ENCODE measurements around the gene PIGR. TPM values are rescaled to one million over a fixed set of nuclear protein-coding genes. Genes with fewer than 3 reads are reported as not detected.

PIGR gene
- total and polyA plus RNA-seq, 2 of the 8 experiments (the other 6 are each of a cell fraction or from before 2014, with no cell fraction given), result not detected

DNA sequence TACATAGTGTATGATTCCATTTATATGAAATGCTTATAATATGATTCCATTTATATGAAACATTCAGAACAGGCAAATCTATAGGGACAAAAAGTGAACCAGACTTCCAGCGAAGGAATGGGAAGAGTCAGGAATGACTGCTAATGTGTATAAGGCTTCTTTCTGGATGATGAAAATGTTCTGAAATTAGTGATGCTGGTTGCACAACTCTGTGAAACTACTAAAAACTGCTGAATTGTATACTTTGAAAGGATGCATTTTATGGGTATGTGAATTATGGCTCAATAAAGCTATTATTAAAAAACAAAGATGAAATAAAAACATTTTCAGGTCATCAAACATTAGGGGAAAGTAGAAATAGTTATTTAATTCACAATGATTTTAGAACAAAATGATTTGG, 63.1 kb downstream of the PIGR start:
- Histone ChIP-seq H4K5ac (ENCODE audit: insufficient read length, low read depth, low read length) (no peak overlapping the region), H3K79me1 (ENCODE audit: low read depth, low read length) (no peaks in the 10 kb centered on the region), H2BK120ac (replicated peaks; ENCODE audit: low read depth, low read length) (no peak overlapping the region), H3K79me2 (ENCODE audit: control insufficient read depth in 1 of 2, insufficient read depth in 2 of 2, low read length in 2 of 2) (no peaks in the 10 kb centered on the region), H3K4me3 (ENCODE audit: extremely low read depth in 1 of 4, insufficient read depth in 2 of 4, low read depth in 3 of 4, low read length in 4 of 4) (no peak overlapping the region), H3K14ac (ENCODE audit: insufficient read length) (no peak overlapping the region), H3K18ac (ENCODE audit: extremely low read depth, low read length) (no peak overlapping the region), H3K4ac (replicated peaks; ENCODE audit: insufficient read length, low read depth, low read length) (no peak overlapping the region), H2BK15ac (ENCODE audit: low read length) (no peak overlapping the region), H2AFZ (ENCODE audit: low read length) (no peak overlapping the region), H2BK5ac (ENCODE audit: low read depth, low read length) (no peak overlapping the region), H3K4me2 (ENCODE audit: insufficient read depth in 1 of 2, low read depth in 2 of 2, low read length in 2 of 2) (no peak overlapping the region), H3K36me3 (ENCODE audit: control insufficient read depth in 2 of 4, insufficient read depth in 4 of 4, low read length in 3 of 4) (no peaks in the 10 kb centered on the region), H3K9me3 (ENCODE audit: insufficient read depth in 2 of 2, low read depth in 1 of 2, low read length in 1 of 2) (peaks cover 2 to 9% of the 10 kb centered on the region in 2 experiments), H3K56ac (replicated peaks; ENCODE audit: insufficient read length, low read depth, low read length) (no peak overlapping the region), H2BK20ac (ENCODE audit: low read length) (no peak overlapping the region), H3K23me2 (ENCODE audit: low read depth, low read length) (no peaks in the 10 kb centered on the region), H4K8ac (ENCODE audit: extremely low read depth, insufficient read depth, low read length) (no peak overlapping the region), H3K27me3 (replicated peaks in 1 of 4; ENCODE audit: control insufficient read depth in 3 of 4, extremely low read depth in 1 of 4, insufficient read depth in 3 of 4, low read length in 3 of 4) (no peaks in the 10 kb centered on the region), H3K9ac (replicated peaks in 1 of 4; ENCODE audit: extremely low read depth in 1 of 4, low read depth in 3 of 4, low read length in 3 of 4) (no peak overlapping the region), H4K91ac (replicated peaks; ENCODE audit: insufficient read length, low read length) (no peak overlapping the region), H3K4me1 (replicated peaks in 1 of 4; ENCODE audit: control insufficient read depth in 3 of 4, insufficient read depth in 4 of 4, low read length in 3 of 4) (no peaks in the 10 kb centered on the region), H3K27ac (ENCODE audit: low read depth, low read length) (no peak overlapping the region), H4K20me1 (replicated peaks in 1 of 2; ENCODE audit: control insufficient read depth in 1 of 2, insufficient read depth in 2 of 2, low read length in 2 of 2) (no peaks in the 10 kb centered on the region), H2BK12ac (ENCODE audit: low read depth, low read length) (no peak overlapping the region), H3K23ac (ENCODE audit: insufficient read length) (no peak overlapping the region), H2AK5ac (ENCODE audit: low read depth, low read length) (no peak overlapping the region)
- DNase-seq (ENCODE audit: low read depth in 1 of 2, low spot score in 2 of 2), result no peak
- no peak for FAIRE-seq
- ChIA-PET POLR2A (ENCODE audit: partially characterized antibody) (interaction anchor here (0.6 kb wide), 1 partner anchor 19 kb away, joined by 3 read pairs; no protein-coding TSS in a partner anchor), CTCF (ENCODE audit: partially characterized antibody) (interaction anchor here (0.6 to 3.3 kb wide), 17 partner anchors 9 to 824 kb away, joined by 3 to 19 read pairs (median 4); partner anchors contain the start of genes IL20 and IL24)
- 86% methylated on average over 1 of the region's 1 CpG; no CpG with 5 or more reads in 1 of the 2 experiments for WGBS, 2 experiments (ENCODE audit: extremely low coverage in 1 of 2, insufficient coverage in 1 of 2, insufficient read length in 1 of 2, insufficient replicate concordance in 2 of 2, low coverage in 1 of 2, low lambda C conversion rate in 2 of 2, missing lambda C conversion rate in 1 of 2)
- TF ChIP-seq SIRT6 (IDR thresholded peaks at IDR 0.05; ENCODE audit: low read length) (no peak), ASH2L (IDR thresholded peaks at IDR 0.05; ENCODE audit: low read length) (no peak), SIN3A (conservative IDR thresholded peaks at IDR 0.05 in 1 of 2, IDR thresholded peaks at IDR 0.05 in 1 of 2; ENCODE audit: low read depth in 1 of 2, low read length in 2 of 2) (no peak), HDAC2 (IDR thresholded peaks at IDR 0.05; ENCODE audit: borderline replicate concordance in 1 of 2, low read depth in 2 of 2, low read length in 2 of 2) (no peak), RNF2 (IDR thresholded peaks at IDR 0.05; ENCODE audit: borderline replicate concordance, low read depth, low read length, missing control alignments, poor library complexity, severe bottlenecking) (no peak), SIX5 (IDR thresholded peaks at IDR 0.05; ENCODE audit: low read depth, low read length) (no peak), KDM5A (IDR thresholded peaks at IDR 0.05; ENCODE audit: low read length) (no peak), CBX8 (IDR thresholded peaks at IDR 0.05; ENCODE audit: borderline replicate concordance, low read depth, low read length) (no peak), KDM1A (IDR thresholded peaks at IDR 0.05; ENCODE audit: borderline replicate concordance, low read length) (no peak)
